Lower leg skin (tissue), 4 donors: Measurements from ENCODE around the gene PIP4K2A. TPM values are rescaled to one million over a fixed set of nuclear protein-coding genes. Genes with fewer than 3 reads are reported as not detected.

Experiments
- DNase-seq, 2 donors: peaks; one replicate each; pipeline ENCODE4 v3.0.0-alpha.2; 2019; ENCODE audit warnings: low spot score in 2 of 2
- H3K4me3 ChIP-seq: fragments of 200-600 bp; sonication (generic); 2 replicates; pipeline ENCODE4 v1.5.1; 2017; ENCODE audit warnings: mild to moderate bottlenecking, low read depth; ENCODE audit not compliant: poor library complexity, severe bottlenecking
- CTCF ChIP-seq, 3 donors: fragments of 450-650 bp; IDR thresholded peaks; one replicate each; pipeline ENCODE4 v1.5.1; 2016; ENCODE audit warnings: antibody characterized with exemption in 3 of 3, mild to moderate bottlenecking in 3 of 3, moderate library complexity in 2 of 3
- POLR2A ChIP-seq, 2 donors: fragments of 450-650 bp; IDR thresholded peaks; one replicate each; pipeline ENCODE4 v1.6.1; 2016 to 2017; ENCODE audit warnings: antibody characterized with exemption in 2 of 2, mild to moderate bottlenecking in 1 of 2, moderate library complexity in 1 of 2
- WGBS, 2 donors: methylation state at CpG; one replicate each; pipeline ENCODE4 v1.1.5; 2018; 5-methylcytosine and 5-hydroxymethylcytosine counted together
- intact Hi-C: fragments of 100-400 bp; cut with DNase I; formaldehyde crosslinking; loops from one replicate; pipeline ENCODE4 v1.15.0; 2023; ENCODE audit warnings: low total_unique reads
- total RNA-seq, 4 donors: library from RNA; depleted of rRNA; stranded (reverse); fragments of >200 nt; gene quantifications; one replicate each; pipeline ENCODE4 v1.1.0, GENCODE V29; 2016

PIP4K2A gene
- total RNA-seq, 4 donors from 2014 or later = 2.3 to 12.4 (median 6.6) TPM

GRCh38 chr10:22609251-22609650 is 105.1 kb downstream of the PIP4K2A start:
- 87 to 88% methylated on average over 2 of the region's 2 CpGs for WGBS, 2 donors
- H3K4me3 ChIP-seq = no peak overlapping the region
- TF ChIP-seq CTCF (IDR thresholded peaks at IDR 0.05) (no peak), POLR2A (IDR thresholded peaks at IDR 0.05) (no peak)
- intact Hi-C loops = no loop called here
- DNase-seq = no peak

DNA sequence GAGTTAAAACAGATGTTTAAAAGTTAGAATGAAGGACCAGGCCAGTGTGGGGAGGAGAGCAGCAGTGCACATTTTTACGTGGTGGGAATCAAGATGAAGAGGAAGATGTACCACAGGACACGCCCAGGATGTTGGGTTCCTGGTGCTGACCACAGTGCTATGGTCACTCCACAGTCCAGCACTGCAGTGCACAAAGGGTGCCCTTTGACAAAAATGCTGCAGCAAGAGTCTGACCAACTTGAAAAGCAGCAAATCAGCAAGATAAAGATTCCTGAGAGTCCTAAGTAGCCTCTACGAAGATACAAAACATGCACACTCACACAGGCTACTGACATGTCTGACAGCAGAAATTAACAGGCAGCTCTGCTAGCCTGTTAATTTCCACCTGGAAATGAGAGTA is 107.1 kb downstream of the PIP4K2A start:
- H3K4me3 ChIP-seq = no peak overlapping the region
- intact Hi-C loops = no loop called here
- WGBS, 2 donors = 50 to 65% methylated on average over 3 of the region's 3 CpGs
- no peak for DNase-seq
- TF ChIP-seq POLR2A (IDR thresholded peaks at IDR 0.05) (no peak), CTCF (IDR thresholded peaks at IDR 0.05) (no peak)

GRCh38 chr10:22606164-22606614 is 108.2 kb downstream of the PIP4K2A start:
- intact Hi-C loops = no loop called here
- no peak for TF ChIP-seq CTCF (IDR thresholded peaks at IDR 0.05)
- TF ChIP-seq POLR2A (IDR thresholded peaks at IDR 0.05) = no peak
- H3K4me3 ChIP-seq = no peak overlapping the region
- WGBS, 2 donors = 68 to 79% methylated on average over 6 of the region's 6 CpGs
- peak in 1 of 2 donors; percentile 55 for DNase-seq

DNA sequence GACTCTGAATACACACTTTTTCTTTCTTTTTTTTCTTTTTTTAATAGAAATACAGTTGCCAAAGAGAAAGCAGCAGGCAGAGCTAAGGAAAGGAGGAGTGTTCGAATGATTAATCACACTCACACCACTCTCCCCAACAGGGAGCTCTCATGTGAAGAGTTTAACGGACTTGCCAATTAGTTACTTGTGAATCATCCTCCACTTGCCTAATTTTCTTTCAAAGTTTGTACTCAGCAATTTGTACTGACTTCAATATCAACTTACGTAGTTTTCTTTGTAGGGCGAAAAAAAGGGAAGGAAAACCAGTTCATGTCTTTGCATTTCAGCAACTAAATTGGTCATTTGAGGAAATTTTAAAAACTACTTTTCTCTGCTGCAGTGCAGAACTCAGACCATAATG is 109.2 kb downstream of the PIP4K2A start:
- no peak for DNase-seq
- TF ChIP-seq CTCF (IDR thresholded peaks at IDR 0.05) (no peak), POLR2A (IDR thresholded peaks at IDR 0.05) (no peak)
- intact Hi-C loops = no loop called here
- 38 to 39% methylated on average over 4 of the region's 4 CpGs for WGBS, 2 donors
- H3K4me3 ChIP-seq = no peak overlapping the region

- WGBS, 2 donors = 85 to 91% methylated on average over 15 of the region's 15 CpGs
- no peak for DNase-seq
- no peak overlapping the region for H3K4me3 ChIP-seq
- intact Hi-C loops = no loop called here
- TF ChIP-seq POLR2A (IDR thresholded peaks at IDR 0.05) (no peak), CTCF (IDR thresholded peaks at IDR 0.05) (no peak)
These were observed 109.8 kb downstream of the PIP4K2A start for GRCh38 chr10:22604344-22605126.

DNA sequence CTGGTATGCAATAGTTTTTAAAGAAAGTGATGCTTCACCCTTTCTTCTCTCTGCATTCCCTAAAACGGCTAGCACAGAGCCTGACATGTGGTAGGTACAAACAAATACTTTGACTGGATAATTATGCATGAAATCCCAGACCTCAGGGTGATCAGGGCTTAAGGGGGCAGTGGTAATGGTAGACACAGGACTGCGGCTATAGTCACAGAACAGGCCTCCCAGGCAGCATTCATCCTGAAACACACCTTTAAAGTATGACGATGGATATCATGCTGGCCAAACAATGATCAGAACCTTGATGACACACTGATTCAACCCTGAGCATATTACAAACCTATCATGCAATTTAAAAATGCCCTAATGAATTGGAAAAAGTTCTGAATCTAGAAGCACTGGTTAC is 110.8 kb downstream of the PIP4K2A start:
- TF ChIP-seq CTCF (IDR thresholded peaks at IDR 0.05) (no peak), POLR2A (IDR thresholded peaks at IDR 0.05) (no peak)
- intact Hi-C loops = no loop called here
- WGBS, 2 donors = 93 to 99% methylated on average over 3 of the region's 3 CpGs
- no peak overlapping the region for H3K4me3 ChIP-seq
- DNase-seq = no peak
